Ovary (tissue), 1 donor: ENCODE results near the gene SF3B1.
"Not testable (repeated sequence)": the region's sequence is repeated elsewhere in the genome, so short reads cannot be mapped to it uniquely, and the experiment has no call there.

Experiments
- EP300 ChIP-seq: sonication (generic); formaldehyde crosslinking; IDR thresholded peaks from one replicate; pipeline ENCODE4 v1.6.1; 2017; ENCODE audit warnings: antibody characterized with exemption
- POLR2A ChIP-seq: fragments of 450-650 bp; IDR thresholded peaks from one replicate; pipeline ENCODE4 v1.6.1; 2017; ENCODE audit warnings: antibody characterized with exemption, mild to moderate bottlenecking, moderate library complexity

DNA sequence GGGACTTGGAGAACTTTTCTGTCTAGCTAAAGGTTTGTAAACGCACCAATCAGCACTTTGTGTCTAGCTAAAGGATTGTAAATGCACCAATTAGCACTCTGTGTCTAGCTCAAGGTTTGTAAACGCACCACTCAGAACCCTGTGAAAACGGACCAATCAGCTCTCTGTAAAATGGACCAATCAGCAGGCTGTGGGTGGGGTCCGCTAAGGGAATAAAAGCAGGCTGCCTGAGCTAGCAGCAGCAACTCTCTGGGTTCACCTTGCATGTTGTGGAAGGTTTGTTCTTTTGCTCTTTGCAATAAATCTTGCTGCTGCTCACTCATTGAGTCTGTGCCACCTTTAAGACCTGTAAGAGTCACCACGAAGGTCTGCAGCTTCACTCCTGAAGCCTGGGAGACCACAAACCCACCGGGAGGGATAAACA lies 16.1 kb upstream of the SF3B1 start:
- TF ChIP-seq EP300, POLR2A: not testable (repeated sequence)
